CD4-positive, alpha-beta memory T cell (primary cell): ENCODE results near the gene PBRM1. TPM values are rescaled to one million over a fixed set of nuclear protein-coding genes. Genes with fewer than 3 reads are reported as not detected.

Source experiments
- CTCF ChIA-PET: fragments of 350-600 bp; sonication (Branson Sonifier 250); formaldehyde crosslinking; loops from one replicate; lab custom pipeline; 2021; ENCODE audit warnings: inconsistent platforms; ENCODE audit not compliant: partially characterized antibody; lab: Charles Lee
- POLR2A ChIA-PET: fragments of 350-600 bp; sonication (Branson Sonifier 250); formaldehyde crosslinking; loops from one replicate; lab custom pipeline; 2021; ENCODE audit not compliant: partially characterized antibody; lab: Charles Lee
- DNase-seq, 5 donors: peaks; one replicate each; pipeline versions ENCODE4 v3.0.0 to v3.0.0-alpha.2; 2020 to 2022; ENCODE audit warnings: mixed read lengths in 1 of 5
- H3K27ac ChIP-seq: one replicate; pipeline ENCODE4 v1.7.0; 2013; ENCODE audit warnings: low read depth, low read length
- H3K27me3 ChIP-seq: 2 replicates; pipeline ENCODE4 v1.7.0; 2013; ENCODE audit warnings: mild to moderate bottlenecking, low read length, moderate library complexity; ENCODE audit not compliant: insufficient read depth
- H3K36me3 ChIP-seq: 2 replicates; pipeline ENCODE4 v1.7.0; 2013; ENCODE audit warnings: mild to moderate bottlenecking, low read length, moderate library complexity; ENCODE audit not compliant: insufficient read depth
- H3K4me1 ChIP-seq: 2 replicates; pipeline ENCODE4 v1.7.0; 2013; ENCODE audit warnings: mild to moderate bottlenecking, low read length, moderate library complexity; ENCODE audit not compliant: insufficient read depth
- H3K4me3 ChIP-seq, 2 donors: one replicate each; pipeline ENCODE4 v1.7.0; 2013; ENCODE audit warnings: low read length in 2 of 2, mild to moderate bottlenecking in 1 of 2
- H3K9me3 ChIP-seq, 2 donors: one replicate each; pipeline ENCODE4 v1.7.0; 2013; ENCODE audit warnings: low read length in 2 of 2, control low read depth in 1 of 2; ENCODE audit not compliant: control insufficient read depth in 1 of 2
- H3K27ac Mint-ChIP-seq, 7 donors: one replicate each; pipeline ENCODE4 v1.8.0; 2020 to 2021; ENCODE audit warnings: mixed read lengths in 7 of 7, mild to moderate bottlenecking in 6 of 7, inconsistent platforms in 3 of 7, moderate library complexity in 3 of 7
- H3K27me3 Mint-ChIP-seq, 2 donors: one replicate each; pipeline ENCODE4 v1.8.0; 2020 to 2021; ENCODE audit warnings: mixed read lengths in 2 of 2
- H3K36me3 Mint-ChIP-seq, 2 donors: one replicate each; pipeline ENCODE4 v1.8.0; 2020 to 2021; ENCODE audit warnings: mixed read lengths in 2 of 2, inconsistent platforms in 1 of 2, mild to moderate bottlenecking in 1 of 2
- H3K4me1 Mint-ChIP-seq, 4 donors: one replicate each; pipeline ENCODE4 v1.8.0; 2020 to 2021; ENCODE audit warnings: mixed read lengths in 4 of 4, mild to moderate bottlenecking in 1 of 4
- H3K4me3 Mint-ChIP-seq, 8 donors: one replicate each; pipeline ENCODE4 v1.8.0; 2020 to 2021; ENCODE audit warnings: mixed read lengths in 8 of 8, mild to moderate bottlenecking in 7 of 8, moderate library complexity in 6 of 8, inconsistent platforms in 3 of 8
- H3K9me3 Mint-ChIP-seq, 8 donors: one replicate each; pipeline ENCODE4 v1.8.0; 2020 to 2021; ENCODE audit warnings: mixed read lengths in 8 of 8, mild to moderate bottlenecking in 5 of 8, inconsistent platforms in 3 of 8, moderate library complexity in 1 of 8
- intact Hi-C: fragments of 100-400 bp; cut with micrococcal nuclease; formaldehyde crosslinking; loops from one replicate; pipeline ENCODE4 v1.15.1; 2023
- polyA plus RNA-seq, 2 donors: library from polyadenylated mRNA; unstranded; fragments of 300-500 nt; fragmentation: Illumina TruSeq; gene quantifications; one replicate each; pipeline ENCODE4 v1.2.3, GENCODE V29; 2021
- total RNA-seq, 2 experiments: library from RNA; stranded (reverse); gene quantifications; one replicate each; pipeline ENCODE4 v1.2.3, GENCODE V29; 2021

PBRM1 gene
- total and polyA plus RNA-seq, 4 experiments from 2014 or later: 67.9 to 91.6 (median 76.3) TPM

DNA sequence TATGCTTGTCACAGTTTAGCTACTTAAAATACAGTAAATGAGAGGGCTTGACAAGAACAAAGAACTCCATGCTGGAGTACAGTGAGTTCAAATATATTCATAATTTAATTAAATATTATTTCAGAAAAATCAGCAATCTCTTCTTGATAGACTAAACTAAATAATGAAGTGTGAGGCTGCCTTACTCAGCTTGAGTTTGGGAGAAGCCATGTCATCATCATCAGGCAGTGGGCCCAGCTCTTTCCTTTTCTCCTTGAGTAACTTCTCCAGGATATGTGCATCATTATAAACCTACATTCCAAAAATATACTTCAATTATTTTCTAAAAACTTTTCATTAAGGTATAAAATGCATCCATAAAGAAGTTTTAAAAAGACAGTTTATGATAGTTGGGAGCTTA is 70.5 kb downstream of the PBRM1 start:
- no peaks in the 10 kb centered on the region for H3K27me3 Mint-ChIP-seq
- Histone ChIP-seq H3K9me3 (no peaks in the 10 kb centered on the region), H3K36me3 (peaks cover 26% of the 10 kb centered on the region), H3K27me3 (no peaks in the 10 kb centered on the region), H3K4me3 (no peak overlapping the region), H3K4me1 (peaks cover 6% of the 10 kb centered on the region), H3K27ac (no peak overlapping the region)
- intact Hi-C loops: no loop called here
- ChIA-PET POLR2A (no interaction called here), CTCF (interaction anchor here (1.1 kb wide), 1 partner anchor 44 kb away, joined by 3 read pairs; no protein-coding TSS in a partner anchor)
- H3K4me3 Mint-ChIP-seq: no peak overlapping the region
- no peak overlapping the region for H3K27ac Mint-ChIP-seq
- DNase-seq: no peak
- H3K9me3 Mint-ChIP-seq: no peaks in the 10 kb centered on the region
- H3K36me3 Mint-ChIP-seq: peaks cover 43 to 69% of the 10 kb centered on the region in 2 donors
- peaks cover 5 to 9% (median 7%) of the 10 kb centered on the region in 4 donors for H3K4me1 Mint-ChIP-seq

DNA sequence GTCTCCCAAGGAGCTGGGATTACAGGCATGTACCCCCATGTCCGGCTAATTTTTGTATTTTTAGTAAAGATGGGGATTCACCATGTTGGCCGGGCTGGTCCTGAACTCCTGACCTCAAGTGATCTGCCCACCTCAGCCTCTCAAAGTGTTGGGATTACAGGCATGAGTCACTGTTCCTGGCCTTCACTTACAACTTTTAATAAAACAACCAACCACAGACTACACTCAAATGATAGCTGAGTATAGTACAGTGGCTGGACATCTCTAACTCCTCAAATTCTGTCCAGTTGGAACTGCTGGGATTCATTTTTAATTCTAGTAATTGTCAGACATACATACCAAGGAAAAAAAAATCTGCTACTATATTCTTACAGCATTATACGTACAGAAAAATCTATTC is 71.0 kb downstream of the PBRM1 start:
- ChIA-PET CTCF (interaction anchor here (1.1 kb wide), 1 partner anchor 43 kb away, joined by 3 read pairs; no protein-coding TSS in a partner anchor), POLR2A (no interaction called here)
- no peaks in the 10 kb centered on the region for H3K9me3 ChIP-seq
- no peak overlapping the region for H3K4me3 ChIP-seq
- DNase-seq: no peak
- Mint-ChIP-seq H3K27ac (no peak overlapping the region), H3K9me3 (no peaks in the 10 kb centered on the region), H3K4me3 (no peak overlapping the region), H3K36me3 (peaks cover 40 to 68% of the 10 kb centered on the region in 2 donors), H3K4me1 (peaks cover 0 to 5% (median 2%) of the 10 kb centered on the region in 4 donors), H3K27me3 (no peaks in the 10 kb centered on the region)
- H3K36me3 ChIP-seq: peaks cover 26% of the 10 kb centered on the region
- no peak overlapping the region for H3K27ac ChIP-seq
- intact Hi-C loops: no loop called here
- H3K27me3 ChIP-seq: no peaks in the 10 kb centered on the region
- H3K4me1 ChIP-seq: peaks cover 2% of the 10 kb centered on the region

DNA sequence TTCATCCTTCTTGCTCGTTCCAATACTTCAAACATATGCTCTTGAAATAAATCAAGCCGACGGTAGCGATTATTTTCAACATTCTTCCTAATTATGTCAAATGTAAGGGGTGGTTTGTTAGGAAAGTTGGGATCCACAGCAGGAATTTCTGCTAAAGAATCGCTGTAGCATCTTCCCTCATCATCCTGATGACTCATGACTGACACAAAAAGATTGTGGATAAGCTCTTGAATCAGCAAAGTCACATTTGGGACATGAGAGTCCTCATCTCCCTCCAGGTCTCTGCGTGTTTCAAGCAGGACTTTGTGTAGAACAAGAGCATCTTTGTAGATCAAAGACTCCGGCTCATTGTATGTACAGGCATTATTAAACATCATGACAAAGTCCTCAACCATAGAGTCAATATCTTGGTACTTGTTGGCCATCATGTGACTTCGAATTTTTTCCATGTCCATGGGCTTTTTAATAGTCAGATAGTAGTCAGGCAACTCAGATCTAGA is 76.3 kb downstream of the PBRM1 start:
- ChIA-PET POLR2A (no interaction called here), CTCF (interaction anchor here (0.7 kb wide), 1 partner anchor 512 kb away, joined by 3 read pairs; no protein-coding TSS in a partner anchor)
- no peaks in the 10 kb centered on the region for H3K4me1 ChIP-seq
- peaks cover 0 to 9% (median 7%) of the 10 kb centered on the region in 4 donors for H3K4me1 Mint-ChIP-seq
- no peak overlapping the region for H3K27ac ChIP-seq
- H3K27me3 Mint-ChIP-seq: no peaks in the 10 kb centered on the region
- H3K27me3 ChIP-seq: no peaks in the 10 kb centered on the region
- peaks cover 14% of the 10 kb centered on the region for H3K36me3 ChIP-seq
- no peaks in the 10 kb centered on the region for H3K9me3 Mint-ChIP-seq
- H3K4me3 ChIP-seq: no peak overlapping the region
- no peak overlapping the region for H3K27ac Mint-ChIP-seq
- intact Hi-C loops: no loop called here
- no peak for DNase-seq
- H3K36me3 Mint-ChIP-seq: peaks cover 45 to 78% of the 10 kb centered on the region in 2 donors
- no peak overlapping the region for H3K4me3 Mint-ChIP-seq
- H3K9me3 ChIP-seq: no peaks in the 10 kb centered on the region

DNA sequence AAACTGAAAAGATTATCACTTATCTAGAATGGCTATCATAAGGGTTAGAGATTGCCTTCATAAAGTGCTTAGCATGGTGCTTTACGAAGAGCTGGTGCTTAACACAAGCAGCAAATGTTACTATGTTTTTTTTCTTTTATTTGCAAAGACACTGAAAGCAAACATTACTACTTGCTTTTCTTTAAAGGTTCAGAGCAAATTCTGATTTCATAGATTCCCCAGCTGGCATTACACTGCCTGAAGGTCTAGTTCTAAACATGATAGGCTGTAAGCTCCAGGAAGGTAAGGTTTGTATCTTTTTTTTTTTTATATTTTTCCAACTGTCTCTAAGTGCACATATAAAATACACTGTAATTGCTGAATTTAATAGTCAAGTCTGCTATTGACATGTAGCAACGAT is 77.4 kb downstream of the PBRM1 start:
- peaks cover 54 to 82% of the 10 kb centered on the region in 2 donors for H3K36me3 Mint-ChIP-seq
- H3K9me3 ChIP-seq: no peaks in the 10 kb centered on the region
- ChIA-PET POLR2A (no interaction called here), CTCF (interaction anchor here (0.7 kb wide), 1 partner anchor 513 kb away, joined by 3 read pairs; no protein-coding TSS in a partner anchor)
- no peaks in the 10 kb centered on the region for H3K27me3 Mint-ChIP-seq
- H3K4me3 ChIP-seq: no peak overlapping the region
- no peaks in the 10 kb centered on the region for H3K9me3 Mint-ChIP-seq
- H3K36me3 ChIP-seq: peaks cover 19% of the 10 kb centered on the region
- no peak for DNase-seq
- no peak overlapping the region for H3K27ac ChIP-seq
- H3K27me3 ChIP-seq: no peaks in the 10 kb centered on the region
- H3K4me3 Mint-ChIP-seq: no peak overlapping the region
- H3K4me1 ChIP-seq: no peaks in the 10 kb centered on the region
- peaks cover 0 to 9% (median 7%) of the 10 kb centered on the region in 4 donors for H3K4me1 Mint-ChIP-seq
- H3K27ac Mint-ChIP-seq: no peak overlapping the region
- intact Hi-C loops: no loop called here

DNA sequence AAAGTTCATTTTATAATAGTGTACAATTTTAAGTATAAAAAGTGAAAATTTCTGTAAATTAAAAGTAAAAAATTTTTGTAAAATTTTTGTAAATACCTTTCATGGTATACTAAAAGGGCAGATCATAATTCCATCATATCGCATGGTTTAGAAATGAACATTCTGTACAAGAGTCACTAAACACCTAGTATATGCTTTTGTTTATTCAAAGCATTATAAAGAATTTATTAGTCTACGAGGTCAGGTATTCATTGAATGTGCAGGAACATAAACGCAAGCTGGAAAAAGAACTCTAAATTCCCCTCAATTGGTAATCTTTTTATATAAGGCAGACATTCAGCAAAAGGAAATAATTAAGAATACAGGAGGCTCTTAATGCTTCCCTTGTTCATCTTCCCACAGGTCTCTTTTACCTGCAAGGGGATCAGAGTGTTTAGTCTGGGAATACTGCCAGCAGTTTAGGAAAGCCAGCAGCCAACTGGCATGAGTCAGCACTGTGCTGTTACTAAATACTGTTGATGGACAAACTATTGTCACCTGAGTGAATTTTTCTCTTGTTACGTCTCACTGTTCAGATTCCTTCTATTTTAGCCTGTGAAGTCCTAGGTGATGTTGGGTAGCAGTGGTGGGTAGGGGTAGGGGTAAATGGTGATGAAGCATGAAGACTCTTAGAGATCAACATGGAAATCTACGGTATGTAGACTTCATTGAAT is 79.2 kb downstream of the PBRM1 start:
- peaks cover 0 to 9% (median 6%) of the 10 kb centered on the region in 4 donors for H3K4me1 Mint-ChIP-seq
- Histone ChIP-seq H3K36me3 (peaks cover 26% of the 10 kb centered on the region), H3K27me3 (no peaks in the 10 kb centered on the region), H3K4me1 (no peaks in the 10 kb centered on the region), H3K27ac (no peak overlapping the region), H3K4me3 (no peak overlapping the region), H3K9me3 (peaks cover 0 to under 1% of the 10 kb centered on the region in 2 donors)
- intact Hi-C loops: no loop called here
- peak overlapping the region in 1 of 7 donors; percentile 51 for H3K27ac Mint-ChIP-seq
- no peak for DNase-seq
- CTCF ChIA-PET: no interaction called here
- H3K36me3 Mint-ChIP-seq: peaks cover 63 to 90% of the 10 kb centered on the region in 2 donors
- POLR2A ChIA-PET: no interaction called here
- H3K27me3 Mint-ChIP-seq: no peaks in the 10 kb centered on the region
- no peak overlapping the region for H3K4me3 Mint-ChIP-seq
- H3K9me3 Mint-ChIP-seq: peaks cover 0 to 11% (median 4%) of the 10 kb centered on the region in 8 donors

DNA sequence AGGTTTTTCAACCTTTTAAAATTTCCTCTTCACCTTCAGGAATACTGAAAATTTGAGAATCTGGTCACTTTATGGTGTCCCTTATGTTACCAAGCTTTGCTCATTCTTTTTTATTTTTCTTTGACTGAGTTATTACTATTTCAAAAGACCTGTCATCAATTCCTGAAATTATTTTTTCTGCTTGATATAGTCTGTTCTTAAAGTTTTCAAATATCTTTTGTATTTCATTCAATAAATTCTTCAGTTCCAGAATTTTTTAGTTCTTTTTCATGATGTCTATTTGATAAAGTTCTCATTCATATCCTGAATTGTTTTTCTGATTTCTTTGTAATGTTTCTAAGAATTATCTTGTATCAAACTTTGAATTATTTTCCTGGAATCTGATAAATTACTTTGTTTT is 85.5 kb downstream of the PBRM1 start:
- CTCF ChIA-PET: no interaction called here
- intact Hi-C loops: no loop called here

DNA sequence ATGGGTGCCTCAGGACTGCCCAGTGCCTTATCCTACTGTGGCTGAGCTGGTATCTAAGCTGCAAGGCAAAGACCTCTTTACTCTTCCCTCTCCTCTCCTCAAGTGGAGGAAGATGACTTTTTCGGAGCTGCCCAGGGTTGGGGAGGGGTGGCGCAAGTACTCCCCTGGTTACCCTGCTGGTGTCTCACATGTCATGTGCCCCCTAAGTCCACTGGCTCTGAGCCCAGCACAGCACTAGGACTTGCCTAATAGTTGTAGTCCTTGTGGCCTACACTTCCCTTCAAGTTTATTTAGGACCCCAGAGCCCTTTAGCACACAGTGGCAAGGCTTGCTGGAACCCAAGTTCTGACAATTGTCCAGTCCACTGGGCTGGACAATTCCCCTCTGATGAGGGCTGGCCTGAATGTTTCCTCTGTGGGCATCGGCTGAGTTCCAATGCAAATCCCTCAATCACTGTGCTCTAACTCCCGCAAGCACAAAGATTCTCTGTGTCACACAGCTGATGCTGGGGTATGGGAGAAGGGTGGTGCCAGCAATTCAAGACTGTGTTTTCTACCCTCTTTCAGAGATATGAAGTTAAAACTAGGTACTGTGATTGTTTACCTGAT is 89.0 kb downstream of the PBRM1 start:
- H3K27ac Mint-ChIP-seq: peak overlapping the region in 2 of 7 donors; percentile 22 to 47
- peaks cover 0 to 15% of the 10 kb centered on the region in 2 donors for H3K9me3 ChIP-seq
- no peaks in the 10 kb centered on the region for H3K27me3 ChIP-seq
- POLR2A ChIA-PET: no interaction called here
- H3K4me3 ChIP-seq: no peak overlapping the region
- no peak for DNase-seq
- no peak overlapping the region for H3K27ac ChIP-seq
- peaks cover 0 to 2% (median 0%) of the 10 kb centered on the region in 4 donors for H3K4me1 Mint-ChIP-seq
- CTCF ChIA-PET: no interaction called here
- peaks cover 10% of the 10 kb centered on the region for H3K36me3 ChIP-seq
- peaks cover 0 to 20% (median 6%) of the 10 kb centered on the region in 8 donors for H3K9me3 Mint-ChIP-seq
- H3K36me3 Mint-ChIP-seq: peaks cover 48 to 58% of the 10 kb centered on the region in 2 donors
- no peak overlapping the region for H3K4me3 Mint-ChIP-seq
- intact Hi-C loops: no loop called here
- no peaks in the 10 kb centered on the region for H3K27me3 Mint-ChIP-seq
- no peaks in the 10 kb centered on the region for H3K4me1 ChIP-seq

More for the DNA sequence above, 85.5 kb downstream of the PBRM1 start:
- POLR2A ChIA-PET: no interaction called here
- Mint-ChIP-seq H3K4me3 (no peak overlapping the region), H3K4me1 (peaks cover 0 to under 1% (median 0%) of the 10 kb centered on the region in 4 donors), H3K27me3 (no peaks in the 10 kb centered on the region), H3K36me3 (peaks cover 69 to 74% of the 10 kb centered on the region in 2 donors), H3K9me3 (peaks cover 0 to 24% (median 9%) of the 10 kb centered on the region in 8 donors), H3K27ac (no peak overlapping the region)
- no peak for DNase-seq
- Histone ChIP-seq H3K9me3 (peaks cover 0 to 15% of the 10 kb centered on the region in 2 donors), H3K36me3 (peaks cover 19% of the 10 kb centered on the region), H3K4me1 (no peaks in the 10 kb centered on the region), H3K4me3 (no peak overlapping the region), H3K27ac (no peak overlapping the region), H3K27me3 (no peaks in the 10 kb centered on the region)
